Upper lobe of right lung (tissue), 1 donor: ENCODE results near the gene SERPINA9. TPM values are rescaled to one million over a fixed set of nuclear protein-coding genes. Genes with fewer than 3 reads are reported as not detected.

Experiments used
- ATAC-seq: fragments of 200-7000 bp; cut with Tn5 transposase; one replicate; pipeline ENCODE4 v1.9.1; 2020; ENCODE audit warnings: mild to moderate bottlenecking, moderate library complexity
- DNase-seq: peaks from one replicate; pipeline ENCODE4 v3.0.0-alpha.2; 2020
- H3K27ac ChIP-seq: fragments of 200-600 bp; one replicate; pipeline ENCODE4 v1.8.0; 2022
- H3K27me3 ChIP-seq: fragments of 200-600 bp; one replicate; pipeline ENCODE4 v1.8.0; 2022; ENCODE audit warnings: mild to moderate bottlenecking
- H3K36me3 ChIP-seq: fragments of 200-600 bp; one replicate; pipeline ENCODE4 v1.8.0; 2022
- H3K4me1 ChIP-seq: fragments of 200-600 bp; one replicate; pipeline ENCODE4 v1.8.0; 2022
- H3K4me3 ChIP-seq: fragments of 200-600 bp; one replicate; pipeline ENCODE4 v1.8.0; 2022; ENCODE audit warnings: mild to moderate bottlenecking
- H3K9me3 ChIP-seq: fragments of 200-600 bp; one replicate; pipeline ENCODE4 v1.8.0; 2022
- intact Hi-C: fragments of 100-400 bp; cut with DNase I; formaldehyde crosslinking; loops from one replicate; pipeline ENCODE4 v1.11.0; 2022
- total RNA-seq: library from RNA; stranded (reverse); fragmentation: NEBNext Ultra II Directional; extraction: Animal tissue kit (Norgen Biotek cat#: 25700); gene quantifications from one replicate; pipeline ENCODE4 v1.2.1, GENCODE V29; 2021
- TF ChIP-seq, protein P1 (sequence below): fragments of 200-600 bp; IDR thresholded peaks from one replicate; pipeline ENCODE4 v1.8.0; 2022; ENCODE audit warnings: antibody characterized with exemption
- donor health status: DM: no; HTN: yes; CAD: no; lungs with severe emphysema.

The SERPINA9 gene
- total RNA-seq, 1 donor from 2014 or later, result not detected

DNA sequence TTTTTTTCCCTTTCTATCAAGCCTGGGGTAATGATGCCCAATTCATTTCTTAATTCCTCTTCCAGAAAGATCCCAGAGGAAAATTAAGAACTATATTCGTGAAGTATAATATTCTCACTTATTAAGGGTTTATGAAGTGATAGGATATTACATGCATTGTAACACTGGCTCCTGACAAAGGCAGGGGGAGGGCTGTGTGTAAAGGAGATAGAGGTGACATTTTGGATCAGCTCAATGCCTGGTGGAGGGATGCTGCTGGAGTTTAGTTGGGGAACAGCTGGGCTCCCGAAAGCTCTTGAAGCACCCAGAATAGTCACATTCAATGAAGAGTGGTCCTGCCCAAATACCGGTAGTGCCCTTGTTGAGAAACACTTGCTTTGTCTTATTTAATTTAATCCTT lies 24.2 kb downstream of the SERPINA9 start:
- Histone ChIP-seq H3K4me3 (no peak overlapping the region), H3K27ac (no peak overlapping the region), H3K27me3 (no peaks in the 10 kb centered on the region), H3K4me1 (no peaks in the 10 kb centered on the region), H3K9me3 (no peaks in the 10 kb centered on the region), H3K36me3 (no peaks in the 10 kb centered on the region)
- DNase-seq (no peak), ATAC-seq (no peak)
- TF ChIP-seq, protein P1, sequence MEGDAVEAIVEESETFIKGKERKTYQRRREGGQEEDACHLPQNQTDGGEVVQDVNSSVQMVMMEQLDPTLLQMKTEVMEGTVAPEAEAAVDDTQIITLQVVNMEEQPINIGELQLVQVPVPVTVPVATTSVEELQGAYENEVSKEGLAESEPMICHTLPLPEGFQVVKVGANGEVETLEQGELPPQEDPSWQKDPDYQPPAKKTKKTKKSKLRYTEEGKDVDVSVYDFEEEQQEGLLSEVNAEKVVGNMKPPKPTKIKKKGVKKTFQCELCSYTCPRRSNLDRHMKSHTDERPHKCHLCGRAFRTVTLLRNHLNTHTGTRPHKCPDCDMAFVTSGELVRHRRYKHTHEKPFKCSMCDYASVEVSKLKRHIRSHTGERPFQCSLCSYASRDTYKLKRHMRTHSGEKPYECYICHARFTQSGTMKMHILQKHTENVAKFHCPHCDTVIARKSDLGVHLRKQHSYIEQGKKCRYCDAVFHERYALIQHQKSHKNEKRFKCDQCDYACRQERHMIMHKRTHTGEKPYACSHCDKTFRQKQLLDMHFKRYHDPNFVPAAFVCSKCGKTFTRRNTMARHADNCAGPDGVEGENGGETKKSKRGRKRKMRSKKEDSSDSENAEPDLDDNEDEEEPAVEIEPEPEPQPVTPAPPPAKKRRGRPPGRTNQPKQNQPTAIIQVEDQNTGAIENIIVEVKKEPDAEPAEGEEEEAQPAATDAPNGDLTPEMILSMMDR, result no peak
- intact Hi-C loops, result no loop called here

DNA sequence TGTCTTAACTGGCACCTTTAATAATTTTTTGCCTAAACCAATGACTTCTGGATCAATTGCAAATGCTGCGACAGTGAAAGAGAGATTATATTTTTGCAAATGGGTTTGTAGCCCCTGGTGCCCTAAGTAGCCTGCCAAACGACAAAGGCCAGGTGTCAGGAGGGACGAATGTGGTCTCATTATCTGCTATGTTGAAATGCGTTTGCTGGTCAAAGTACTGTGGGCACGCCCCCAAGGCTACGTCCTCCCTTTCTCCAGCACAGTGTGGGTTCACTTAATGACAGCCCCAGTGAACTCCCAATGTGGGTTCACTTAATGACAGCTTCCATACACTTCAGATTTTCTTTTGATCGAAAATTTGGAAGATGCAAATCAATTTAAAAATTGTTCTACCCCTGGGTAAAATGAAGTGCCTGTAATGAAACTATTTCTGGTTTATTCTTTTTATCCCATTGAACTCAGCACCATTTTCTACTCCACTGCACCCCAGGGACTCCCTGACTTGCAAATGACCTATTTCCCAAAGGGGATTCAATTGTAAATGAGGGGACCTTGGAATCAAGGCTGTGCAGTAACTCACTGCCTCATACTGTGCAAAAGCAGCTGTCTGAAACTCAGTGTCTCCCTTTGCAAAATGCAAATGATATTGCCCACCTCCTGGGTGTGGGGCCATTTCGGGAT lies 24.8 kb downstream of the SERPINA9 start:
- no peak for ATAC-seq
- intact Hi-C loops, result no loop called here
- H3K27me3 ChIP-seq, result no peaks in the 10 kb centered on the region
- H3K4me3 ChIP-seq, result no peak overlapping the region
- H3K9me3 ChIP-seq, result no peaks in the 10 kb centered on the region
- no peaks in the 10 kb centered on the region for H3K4me1 ChIP-seq
- DNase-seq, result no peak
- H3K36me3 ChIP-seq, result no peaks in the 10 kb centered on the region
- no peak overlapping the region for H3K27ac ChIP-seq
- TF ChIP-seq, protein P1, result no peak

DNA sequence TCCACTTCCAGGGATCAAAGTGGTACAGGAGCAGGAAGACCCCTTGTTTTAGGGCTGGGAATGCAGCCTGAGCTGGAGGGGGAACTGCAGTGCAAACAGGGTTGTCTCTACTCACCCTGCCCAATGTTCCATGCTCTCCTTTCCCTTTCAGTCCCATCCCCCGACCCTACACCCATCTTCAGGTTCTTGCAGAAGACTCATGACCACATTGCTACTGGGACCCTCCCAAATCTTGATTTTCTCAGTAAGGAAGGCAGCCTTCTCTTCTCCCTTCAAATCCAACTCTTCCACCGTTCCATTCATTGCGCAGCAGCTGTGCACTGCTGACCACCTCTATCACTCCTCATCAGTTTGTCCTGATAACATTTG lies 25.3 kb downstream of the SERPINA9 start:
- Histone ChIP-seq H3K27me3 (peaks cover 4% of the 10 kb centered on the region), H3K4me1 (no peaks in the 10 kb centered on the region), H3K4me3 (no peak overlapping the region), H3K27ac (no peak overlapping the region), H3K9me3 (no peaks in the 10 kb centered on the region), H3K36me3 (no peaks in the 10 kb centered on the region)
- ATAC-seq (no peak), DNase-seq (no peak)
- intact Hi-C loops, result no loop called here
- TF ChIP-seq, protein P1, result no peak

DNA sequence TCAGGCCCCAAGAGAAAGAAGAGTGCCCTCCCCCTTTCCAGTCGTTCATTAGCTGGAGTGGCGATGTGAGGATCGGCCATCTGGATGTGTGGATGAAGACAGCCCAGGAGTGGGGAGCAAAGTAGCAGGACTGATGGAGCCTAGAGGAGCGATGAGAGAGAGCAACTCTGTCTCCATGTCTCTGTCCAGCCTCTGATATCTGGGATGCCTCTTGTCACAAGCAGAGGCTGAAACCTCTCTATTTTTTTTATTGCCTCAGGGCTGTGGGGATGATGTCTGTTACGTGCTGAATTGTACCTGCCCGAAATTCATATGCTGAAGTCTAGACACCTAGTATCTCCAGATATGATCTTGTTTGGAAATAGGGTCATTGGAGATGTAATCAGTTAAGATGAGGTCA lies 26.1 kb downstream of the SERPINA9 start:
- ATAC-seq, result no peak
- Histone ChIP-seq H3K9me3 (no peaks in the 10 kb centered on the region), H3K36me3 (no peaks in the 10 kb centered on the region), H3K27ac (no peak overlapping the region), H3K4me3 (no peak overlapping the region), H3K27me3 (peaks cover 4% of the 10 kb centered on the region), H3K4me1 (no peaks in the 10 kb centered on the region)
- TF ChIP-seq, protein P1, result no peak
- no peak for DNase-seq
- intact Hi-C loops, result no loop called here

DNA sequence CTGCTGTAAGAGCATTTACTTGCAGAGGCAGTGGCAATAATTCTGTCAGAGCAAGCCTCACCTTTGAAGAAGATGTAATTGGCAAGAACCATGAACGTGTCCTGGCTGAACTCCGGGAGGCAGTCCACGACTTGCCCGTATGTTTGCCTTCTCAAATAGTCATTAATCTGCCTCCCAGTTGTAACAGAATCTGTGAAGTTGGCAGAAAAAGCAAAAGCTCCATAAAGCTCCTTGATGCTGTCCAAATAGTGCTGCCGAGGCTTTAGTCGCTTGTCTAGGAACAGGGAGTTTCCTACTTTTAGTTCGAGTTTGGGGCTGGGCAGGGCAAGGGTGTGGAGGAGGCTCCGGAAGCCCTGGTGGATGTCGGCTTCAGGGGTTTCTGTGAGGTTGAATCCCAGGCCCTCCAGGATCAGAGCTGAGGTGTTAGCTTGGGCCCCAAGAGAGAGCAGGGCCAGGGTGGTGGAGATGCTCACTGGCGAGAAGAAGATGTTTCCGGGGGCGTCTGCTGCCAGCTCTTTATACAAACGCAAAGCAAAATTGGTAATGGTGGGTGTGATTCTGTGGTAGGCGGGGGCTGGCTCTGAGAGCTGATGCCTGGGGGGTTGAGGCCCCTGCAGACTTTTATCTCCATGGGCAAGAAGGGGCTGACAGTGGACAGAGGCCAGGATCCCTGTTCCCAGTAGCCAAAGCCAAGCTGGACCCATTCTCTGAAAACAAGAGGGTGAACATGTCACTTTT lies 27.8 kb downstream of the SERPINA9 start:
- ATAC-seq (no peak), DNase-seq (no peak)
- Histone ChIP-seq H3K9me3 (no peaks in the 10 kb centered on the region), H3K4me1 (no peaks in the 10 kb centered on the region), H3K27me3 (peaks cover 4% of the 10 kb centered on the region), H3K27ac (no peak overlapping the region), H3K36me3 (no peaks in the 10 kb centered on the region), H3K4me3 (no peak overlapping the region)
- TF ChIP-seq, protein P1, result no peak
- intact Hi-C loops, result no loop called here
